Putamen (tissue), 1 donor: ENCODE measurements around the gene CDH22.

Experiments
- DNase-seq: peaks from one replicate; pipeline ENCODE4 v3.0.0-alpha.2; 2016; ENCODE audit warnings: low spot score

Gene CDH22

DNA sequence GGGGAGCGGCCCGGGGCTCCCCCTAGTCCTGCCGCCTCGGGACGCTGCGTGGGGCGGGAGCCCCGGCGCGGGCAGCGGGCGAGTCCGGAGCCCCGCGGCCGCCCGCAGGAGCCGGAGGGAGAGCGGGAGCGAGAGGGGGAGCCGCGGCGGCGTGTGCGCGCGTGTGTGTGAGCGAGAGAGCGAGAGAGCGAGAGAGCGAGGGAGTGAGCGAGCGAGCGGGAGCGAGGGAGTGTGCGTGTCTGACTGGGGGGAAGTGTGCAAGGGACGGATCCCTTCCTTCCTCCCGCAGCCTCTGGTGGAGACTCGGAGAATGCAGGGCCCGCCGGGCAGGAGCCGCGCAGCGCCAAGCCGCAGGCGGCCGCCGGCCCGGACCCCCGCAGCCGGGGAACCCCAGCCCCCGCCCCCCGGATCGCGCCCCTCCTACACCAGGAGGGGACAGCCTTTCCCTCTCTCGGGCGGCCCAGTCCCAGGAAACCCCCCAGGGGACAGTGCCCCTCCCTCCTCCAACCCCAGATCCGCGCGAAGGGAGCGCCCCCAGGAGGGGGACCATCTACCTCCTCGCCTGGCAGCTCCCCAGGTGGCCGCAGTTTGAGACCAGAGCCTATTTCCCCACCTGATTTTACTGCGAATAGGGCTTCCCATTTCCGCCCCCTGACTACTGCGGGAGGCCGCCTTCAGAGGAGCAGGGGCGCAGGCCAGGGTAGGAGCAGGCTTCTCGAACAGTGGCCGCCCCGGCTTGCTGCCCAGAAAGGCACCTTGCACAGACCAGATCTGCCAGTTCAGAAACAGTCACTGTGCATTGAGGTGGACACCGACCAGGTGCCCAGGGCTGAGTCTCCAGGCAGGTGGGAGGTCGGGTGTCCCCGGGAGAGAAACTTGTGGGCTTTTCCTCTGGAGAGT is at the start of gene CDH22:
Gene CDH22 (minus strand): TSS at position 241 of the 900 bp plus-strand sequence. CDS start 57,204 bp downstream, outside the sequence.
- peak; percentile 58 for DNase-seq

DNA sequence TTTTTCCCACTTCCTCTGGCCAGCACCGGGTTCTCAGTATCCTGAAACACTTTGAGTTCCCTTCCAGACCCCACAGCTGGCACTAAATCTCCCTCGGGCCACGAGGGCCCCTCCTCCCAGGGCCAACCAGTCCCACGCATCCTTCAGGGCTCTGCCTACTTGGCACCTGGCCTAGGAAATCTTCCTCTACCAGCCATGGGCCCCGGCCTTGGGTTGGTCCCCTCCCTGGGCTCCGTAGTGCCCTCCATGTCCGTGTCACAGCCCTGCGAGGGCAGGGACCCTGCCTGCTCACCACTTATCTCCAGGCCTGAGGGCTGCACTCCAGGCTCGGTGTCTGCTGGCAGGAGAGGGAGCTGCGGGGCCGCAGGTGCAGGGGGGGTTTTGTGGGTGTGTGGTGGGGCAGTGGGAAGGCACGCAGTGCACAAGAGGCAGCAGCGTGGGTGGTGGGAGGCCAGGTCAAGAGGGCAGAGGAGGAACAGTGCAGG is 48.8 kb upstream of the CDH22 start:
- DNase-seq = no peak

GRCh38 chr20:46356195-46357029 is 48.1 kb upstream of the CDH22 start:
- no peak for DNase-seq

DNA sequence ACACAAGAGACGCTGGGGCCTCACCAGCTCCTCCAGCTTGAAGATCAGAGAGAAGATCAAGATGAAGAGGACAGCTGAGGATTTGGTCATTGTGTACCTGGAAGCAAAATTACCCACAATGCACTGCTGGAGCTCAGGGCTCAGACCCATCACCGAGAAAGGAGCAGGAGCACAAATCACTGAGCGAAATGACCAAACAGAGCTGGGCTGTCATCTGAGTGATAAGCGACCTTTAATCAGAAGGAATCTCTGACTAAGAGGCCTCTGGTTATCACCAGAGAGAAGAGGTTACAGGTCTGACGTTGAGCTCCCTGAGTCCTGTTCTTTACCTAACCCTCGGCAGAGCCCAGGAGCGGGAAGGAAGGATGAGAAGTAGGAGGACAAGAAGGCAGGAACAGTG is 47.5 kb upstream of the CDH22 start:
- no peak for DNase-seq

- DNase-seq = no peak
Measured at GRCh38 chr20:46354920-46355654, 46.8 kb upstream of the CDH22 start.

DNA sequence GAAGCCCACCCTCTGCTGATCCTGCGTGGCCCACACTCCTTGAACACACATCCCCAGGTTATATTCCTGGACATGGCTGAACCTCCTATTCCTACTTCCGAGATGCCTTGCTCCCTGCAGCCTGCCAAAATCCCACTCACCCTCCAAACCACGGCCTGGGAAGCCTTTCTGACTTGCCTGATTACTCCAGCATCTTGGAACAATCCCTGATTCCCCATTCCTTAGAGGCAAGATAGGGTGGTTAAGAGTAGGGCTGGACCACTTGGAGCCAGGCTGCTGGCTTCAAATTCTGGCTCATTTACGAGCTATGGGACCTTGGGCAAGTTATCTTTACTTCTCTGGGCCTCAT is 45.9 kb upstream of the CDH22 start:
- no peak for DNase-seq

DNA sequence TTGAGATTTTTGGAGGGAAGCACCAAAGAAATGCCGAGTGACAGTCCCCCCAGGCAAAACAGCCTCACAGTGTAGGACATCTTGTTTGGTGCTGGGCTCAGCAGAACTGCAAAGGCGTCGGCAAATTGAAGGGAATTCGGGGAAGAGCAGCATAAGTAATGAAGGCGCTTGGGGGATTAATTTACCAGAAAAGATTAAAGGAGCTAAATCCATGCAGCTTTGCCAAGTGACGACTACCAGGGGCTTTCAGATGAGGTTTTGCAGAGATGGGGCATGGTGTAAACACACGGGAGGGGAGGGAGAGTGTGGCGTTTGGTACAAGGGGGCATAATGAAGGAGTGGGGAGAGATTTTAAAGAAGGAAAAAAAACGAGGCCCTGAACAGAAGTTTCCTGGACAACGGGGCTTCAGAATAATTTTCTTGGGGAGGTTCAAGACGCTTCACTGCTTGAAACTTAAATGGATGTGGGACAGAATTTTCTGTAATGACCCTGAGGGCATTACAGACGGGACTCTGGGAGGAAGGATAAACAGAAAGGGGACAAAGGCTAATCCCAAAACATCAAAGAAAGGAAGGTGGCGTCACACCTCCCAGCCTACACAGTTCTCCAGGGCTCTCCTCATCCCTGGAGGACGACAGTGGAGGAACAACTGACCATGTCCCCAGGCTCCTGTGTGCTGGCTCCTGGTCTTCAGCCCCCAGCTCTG is 45.4 kb upstream of the CDH22 start:
- no peak for DNase-seq

DNA sequence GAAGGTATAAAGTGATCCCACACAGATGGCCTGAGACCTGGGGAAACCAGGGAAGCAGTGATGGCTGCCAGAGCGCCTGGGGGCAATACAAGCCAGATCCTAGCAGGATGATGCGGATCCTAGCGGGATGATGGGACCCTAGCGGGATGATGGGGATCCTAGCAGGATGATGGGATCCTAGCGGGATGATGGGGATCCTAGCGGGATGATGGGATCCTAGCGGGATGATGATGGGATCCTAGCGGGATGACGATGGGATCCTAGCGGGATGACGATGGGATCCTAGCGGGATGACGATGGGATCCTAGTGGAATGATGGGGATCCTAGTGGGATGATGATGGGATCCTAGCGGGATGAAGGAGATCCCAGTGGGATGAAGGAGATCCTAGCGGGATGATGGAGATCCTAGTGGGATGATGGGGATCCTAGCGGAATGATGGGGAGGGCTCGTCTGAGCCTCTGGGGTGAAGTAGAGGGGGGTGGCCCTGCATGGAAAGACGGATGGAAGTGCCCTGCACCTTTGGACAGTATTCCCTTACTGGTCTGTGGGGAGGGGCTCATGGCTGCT is 44.2 kb upstream of the CDH22 start:
- DNase-seq = no peak

DNA sequence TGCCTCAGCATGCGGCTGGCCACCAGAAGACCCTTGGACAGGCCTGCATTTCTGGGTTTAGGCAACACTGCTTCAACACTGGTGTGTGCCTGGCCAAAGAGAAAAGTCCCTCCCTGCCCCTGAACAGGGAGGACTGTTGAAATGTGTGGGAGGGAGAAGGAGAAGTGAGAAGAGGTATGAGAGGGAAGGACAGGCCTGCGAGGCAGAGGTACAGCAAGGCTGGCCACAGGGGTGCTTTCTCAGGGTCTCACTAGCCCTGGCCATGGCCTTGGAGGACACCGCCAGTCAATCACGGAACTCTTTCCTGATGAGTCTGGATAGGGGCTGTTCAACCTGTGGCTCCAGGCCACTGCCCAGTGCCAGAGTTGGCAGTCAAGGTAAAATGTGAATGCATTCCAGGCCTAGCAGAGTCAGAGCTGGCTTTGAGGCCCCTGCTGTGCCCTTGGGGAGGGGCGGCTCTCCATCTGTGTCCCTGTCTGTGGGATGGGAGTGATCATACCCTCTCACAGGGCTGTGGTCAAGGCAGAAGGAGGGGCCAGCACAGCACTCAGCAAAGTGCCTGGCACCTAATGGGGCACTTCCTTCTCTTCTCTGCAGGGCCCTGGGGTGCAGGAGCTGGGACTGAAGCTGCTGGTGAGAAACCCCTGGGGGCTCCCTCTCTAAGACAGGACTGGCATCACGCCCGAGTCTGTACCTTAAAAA is 43.2 kb upstream of the CDH22 start:
- DNase-seq = no peak

DNA sequence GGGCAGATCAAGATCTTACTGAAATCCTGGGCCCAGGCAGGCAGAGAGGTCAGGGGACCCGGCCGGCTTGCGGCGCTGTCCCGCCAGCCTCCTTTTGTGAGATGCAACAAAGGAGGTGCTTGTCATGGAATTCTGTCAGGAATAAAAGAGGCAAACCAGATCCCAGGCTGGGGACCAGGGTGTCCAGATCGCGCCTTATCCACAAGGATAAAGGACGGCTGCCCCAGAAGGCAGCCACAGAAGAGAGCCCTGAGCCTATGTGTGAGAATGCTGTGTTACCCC is 42.6 kb upstream of the CDH22 start:
- DNase-seq = no peak

DNA sequence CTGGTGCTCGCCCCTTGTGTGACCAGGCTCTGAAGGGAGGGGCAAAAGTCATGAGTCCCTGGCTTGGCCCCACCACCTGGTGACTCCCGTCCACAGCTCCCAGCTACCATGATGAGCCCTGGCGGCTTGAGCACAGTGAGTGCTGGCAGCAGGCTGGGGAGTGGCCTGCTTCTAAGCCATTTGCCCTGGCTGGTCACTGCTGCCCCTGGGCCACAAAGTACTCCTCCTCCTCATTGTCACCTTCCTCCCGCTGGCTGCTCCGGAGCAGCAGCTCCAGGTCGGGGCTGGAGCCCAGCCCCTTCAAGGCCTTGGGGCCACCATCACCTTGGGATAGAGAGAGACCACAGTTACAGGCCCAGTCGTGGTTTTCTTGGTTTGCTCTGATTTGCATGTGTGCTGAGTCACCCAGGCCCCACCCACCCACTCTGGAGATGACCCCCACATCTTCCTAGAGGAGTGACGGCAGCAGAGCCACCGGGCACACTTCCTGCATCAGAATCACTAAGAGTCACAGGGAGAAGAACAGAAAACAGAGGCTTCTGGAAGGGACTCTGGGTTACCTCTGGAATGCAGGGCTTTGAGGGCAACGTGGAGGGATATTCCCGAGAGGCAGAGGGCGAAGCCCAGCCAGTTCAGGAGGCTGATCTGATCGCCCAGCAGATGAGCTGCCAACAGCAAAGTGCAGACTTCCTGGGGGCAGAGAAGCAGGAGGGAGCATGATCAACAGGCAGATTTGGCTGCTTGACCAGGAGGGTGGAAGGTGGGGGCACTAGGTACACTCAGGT is 42.1 kb upstream of the CDH22 start:
- no peak for DNase-seq

DNA sequence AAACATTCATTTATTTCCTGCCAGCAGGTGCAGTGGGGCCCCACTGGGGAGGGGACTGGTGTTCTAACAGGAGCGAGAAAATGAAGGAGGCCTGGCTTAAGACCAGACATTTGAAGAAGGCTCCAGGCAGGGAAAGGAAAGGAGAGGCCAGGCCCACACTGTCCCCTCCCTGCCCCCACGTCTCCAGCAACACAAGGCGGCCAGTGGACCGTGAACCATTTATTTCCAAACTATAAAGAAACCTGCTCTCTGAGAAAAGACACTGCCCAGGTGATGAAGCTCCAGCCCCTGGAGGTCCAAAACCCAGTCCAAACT is 41.4 kb upstream of the CDH22 start:
- DNase-seq = no peak

GRCh38 chr20:46349035-46349741 is 40.9 kb upstream of the CDH22 start:
- DNase-seq = peak; percentile 56

DNA sequence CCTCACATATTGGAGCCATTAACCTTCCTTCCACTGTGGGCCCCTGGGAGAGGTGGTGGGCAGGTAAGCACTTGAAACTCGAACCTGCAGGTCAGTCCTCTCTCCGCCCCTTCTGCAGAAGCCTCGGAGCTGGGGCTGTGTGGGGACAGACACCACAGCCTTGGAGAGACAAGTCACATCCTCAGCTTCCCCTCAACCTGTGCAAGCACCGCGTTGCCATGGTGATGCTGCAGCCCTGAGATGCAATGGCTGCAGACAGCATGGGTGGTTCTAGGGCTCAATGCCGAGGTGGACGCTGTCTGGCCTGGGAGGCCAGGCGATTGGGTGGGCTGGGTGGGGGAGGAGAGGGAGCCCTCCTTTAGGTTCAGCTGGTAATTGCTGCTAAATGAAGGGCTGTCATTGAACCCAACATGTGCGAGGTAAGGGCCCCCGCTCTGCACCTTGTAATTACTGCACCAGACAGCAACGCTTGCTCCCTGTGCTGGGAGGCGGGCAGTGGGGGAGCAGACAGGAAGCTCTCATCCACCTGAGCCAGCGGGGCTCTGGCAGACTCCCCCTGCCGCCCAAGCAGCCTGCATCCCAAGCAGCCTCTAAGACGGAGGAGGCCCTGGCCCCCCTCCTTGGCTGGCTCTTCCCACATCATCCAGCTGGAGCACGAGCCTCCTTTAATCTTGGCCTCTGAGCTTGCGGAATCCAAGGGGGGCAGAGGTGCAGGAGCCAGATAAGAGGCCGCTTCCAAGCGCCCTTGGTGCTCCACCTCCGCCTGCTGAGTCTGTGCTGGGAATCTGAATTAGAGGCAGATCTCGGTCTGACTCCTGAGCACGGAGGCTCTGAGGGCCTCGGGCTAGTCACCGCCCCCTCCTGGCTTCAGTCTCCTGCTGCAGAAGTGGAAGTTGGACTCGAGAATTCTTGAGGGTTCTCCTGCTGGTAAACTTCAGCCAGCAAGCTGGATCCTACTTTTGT is 39.8 kb upstream of the CDH22 start:
- peak; percentile 75 for DNase-seq

DNA sequence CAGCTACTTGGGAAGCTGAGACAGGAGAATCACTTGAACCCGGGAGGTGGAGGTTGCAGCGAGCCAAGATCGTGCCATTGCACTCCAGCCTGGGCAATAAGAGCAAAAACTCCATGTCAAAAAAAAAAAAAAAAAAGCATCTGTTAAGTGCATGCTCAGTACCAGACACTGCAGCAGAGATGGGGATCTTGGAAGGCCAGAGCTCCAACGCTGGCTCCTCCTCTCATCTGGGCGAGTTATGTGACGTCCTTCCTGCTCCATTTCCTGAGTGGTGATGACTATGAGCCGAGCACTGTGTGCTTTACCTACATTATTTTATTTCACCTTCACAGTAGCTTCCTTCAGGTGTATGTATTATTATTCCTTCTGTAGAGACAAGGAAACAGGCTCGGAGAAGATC is 38.5 kb upstream of the CDH22 start:
- peak; percentile 39 for DNase-seq

DNA sequence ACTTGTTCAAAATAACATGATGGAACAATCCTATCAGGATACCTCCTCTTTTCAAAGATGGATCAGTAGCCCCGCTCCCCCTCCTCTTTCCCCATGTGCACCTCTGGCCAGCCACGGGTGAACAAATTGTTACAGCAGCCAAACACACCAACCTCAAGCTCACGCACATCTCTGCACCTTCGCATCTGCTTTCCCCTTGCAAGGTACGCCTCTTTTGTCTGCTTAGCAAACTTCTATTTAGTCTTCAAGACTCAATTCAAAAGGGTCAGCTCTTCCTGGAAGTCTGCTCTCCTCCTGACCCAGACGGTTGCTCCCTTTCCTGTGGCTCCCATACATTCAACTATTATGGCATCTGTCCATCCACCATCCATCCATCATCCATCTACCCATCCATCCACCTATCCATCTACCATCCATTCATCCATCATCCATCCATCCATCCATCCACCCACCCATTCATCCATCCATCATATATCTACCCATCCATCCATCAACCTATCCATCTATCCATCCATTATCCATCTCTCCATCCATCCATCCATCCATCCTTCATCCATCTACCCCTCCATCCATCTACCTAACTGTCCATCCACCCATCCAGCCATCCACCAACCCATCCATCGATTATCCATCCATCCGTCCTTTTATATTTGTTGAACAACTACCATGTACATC is 36.3 kb upstream of the CDH22 start:
- DNase-seq = no peak

DNA sequence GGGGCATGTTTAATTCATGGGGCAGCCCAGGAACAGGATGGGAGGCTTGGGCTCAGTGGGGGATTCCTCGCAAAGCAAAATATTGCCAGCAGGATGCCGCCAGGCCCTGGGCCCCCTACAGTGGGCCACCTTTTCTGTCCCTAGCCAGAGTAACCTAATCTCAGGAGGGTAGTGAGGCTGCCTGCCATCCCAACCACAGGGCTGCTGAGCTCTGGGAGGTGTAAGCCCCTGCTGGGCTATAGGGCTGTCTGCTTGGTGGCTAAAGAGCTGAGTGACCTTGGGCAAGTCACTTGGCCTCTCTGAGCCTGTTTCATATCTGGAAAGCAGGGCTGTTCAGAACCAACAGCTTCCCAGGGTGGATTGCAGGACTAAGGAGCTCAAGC is 35.7 kb upstream of the CDH22 start:
- DNase-seq = no peak
